ENCODE data around the gene PEAR1.
A peak's percentile ranks its signal among the peaks of the same experiment; 100 is the strongest.
"Not testable (repeated sequence)": the region's sequence is repeated elsewhere in the genome, so short reads cannot be mapped to it uniquely, and the experiment has no call there.

The PEAR1 gene

GRCh38 chr1:156923670-156924477, 30.4 kb downstream of the PEAR1 start:
- H3K4me3 ChIP-seq (ENCODE audit: low read depth, low read length): no peak overlapping the region
- TF ChIP-seq, protein P1, sequence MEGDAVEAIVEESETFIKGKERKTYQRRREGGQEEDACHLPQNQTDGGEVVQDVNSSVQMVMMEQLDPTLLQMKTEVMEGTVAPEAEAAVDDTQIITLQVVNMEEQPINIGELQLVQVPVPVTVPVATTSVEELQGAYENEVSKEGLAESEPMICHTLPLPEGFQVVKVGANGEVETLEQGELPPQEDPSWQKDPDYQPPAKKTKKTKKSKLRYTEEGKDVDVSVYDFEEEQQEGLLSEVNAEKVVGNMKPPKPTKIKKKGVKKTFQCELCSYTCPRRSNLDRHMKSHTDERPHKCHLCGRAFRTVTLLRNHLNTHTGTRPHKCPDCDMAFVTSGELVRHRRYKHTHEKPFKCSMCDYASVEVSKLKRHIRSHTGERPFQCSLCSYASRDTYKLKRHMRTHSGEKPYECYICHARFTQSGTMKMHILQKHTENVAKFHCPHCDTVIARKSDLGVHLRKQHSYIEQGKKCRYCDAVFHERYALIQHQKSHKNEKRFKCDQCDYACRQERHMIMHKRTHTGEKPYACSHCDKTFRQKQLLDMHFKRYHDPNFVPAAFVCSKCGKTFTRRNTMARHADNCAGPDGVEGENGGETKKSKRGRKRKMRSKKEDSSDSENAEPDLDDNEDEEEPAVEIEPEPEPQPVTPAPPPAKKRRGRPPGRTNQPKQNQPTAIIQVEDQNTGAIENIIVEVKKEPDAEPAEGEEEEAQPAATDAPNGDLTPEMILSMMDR (IDR thresholded peaks at IDR 0.05; ENCODE audit: low read depth, low read length): no peak

GRCh38 chr1:156924478-156925153, 31.1 kb downstream of the PEAR1 start:
- TF ChIP-seq, protein P1 (IDR thresholded peaks at IDR 0.05; ENCODE audit: low read depth, low read length): no peak
- no peak overlapping the region for H3K4me3 ChIP-seq (ENCODE audit: low read depth, low read length)

GRCh38 chr1:156925154-156926010, 31.9 kb downstream of the PEAR1 start:
- H3K4me3 ChIP-seq (ENCODE audit: low read depth, low read length): no peak overlapping the region
- TF ChIP-seq, protein P1 (IDR thresholded peaks at IDR 0.05; ENCODE audit: low read depth, low read length): no peak

- TF ChIP-seq, protein P1 (IDR thresholded peaks at IDR 0.05; ENCODE audit: low read depth, low read length): no peak
- H3K4me3 ChIP-seq (ENCODE audit: low read depth, low read length): no peak overlapping the region
These were observed 32.7 kb downstream of the PEAR1 start for GRCh38 chr1:156926175-156926574.

DNA sequence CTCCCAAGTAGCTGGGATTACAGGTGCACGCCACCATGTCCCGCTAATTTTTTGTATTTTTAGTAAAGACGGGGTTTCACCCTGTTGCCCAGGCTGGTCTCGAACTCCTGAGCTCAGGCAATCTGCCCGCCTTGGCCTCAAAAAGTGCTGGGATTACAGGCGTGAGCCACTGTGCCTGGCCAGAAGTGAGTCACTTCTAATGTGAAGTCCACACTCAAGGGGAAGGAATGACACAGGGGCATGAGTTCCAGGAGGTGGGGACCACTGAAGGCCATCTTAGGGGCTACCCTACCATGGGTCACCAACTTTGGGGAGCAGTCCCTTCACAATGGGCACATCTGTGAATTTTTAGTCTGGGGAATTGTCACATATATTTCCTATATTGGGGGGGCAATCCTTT, 33.2 kb downstream of the PEAR1 start:
- H3K4me3 ChIP-seq (ENCODE audit: low read depth, low read length): not testable (repeated sequence)

- TF ChIP-seq, protein P1 (IDR thresholded peaks at IDR 0.05; ENCODE audit: low read depth, low read length): peak; percentile 72
- peak overlapping the region; percentile 52 for H3K4me3 ChIP-seq (ENCODE audit: low read depth, low read length)
These were observed 33.9 kb downstream of the PEAR1 start for GRCh38 chr1:156927215-156928042.

Data from WI38 (cell line).